ENCODE measurements around the gene FRMD4B.

DNA sequence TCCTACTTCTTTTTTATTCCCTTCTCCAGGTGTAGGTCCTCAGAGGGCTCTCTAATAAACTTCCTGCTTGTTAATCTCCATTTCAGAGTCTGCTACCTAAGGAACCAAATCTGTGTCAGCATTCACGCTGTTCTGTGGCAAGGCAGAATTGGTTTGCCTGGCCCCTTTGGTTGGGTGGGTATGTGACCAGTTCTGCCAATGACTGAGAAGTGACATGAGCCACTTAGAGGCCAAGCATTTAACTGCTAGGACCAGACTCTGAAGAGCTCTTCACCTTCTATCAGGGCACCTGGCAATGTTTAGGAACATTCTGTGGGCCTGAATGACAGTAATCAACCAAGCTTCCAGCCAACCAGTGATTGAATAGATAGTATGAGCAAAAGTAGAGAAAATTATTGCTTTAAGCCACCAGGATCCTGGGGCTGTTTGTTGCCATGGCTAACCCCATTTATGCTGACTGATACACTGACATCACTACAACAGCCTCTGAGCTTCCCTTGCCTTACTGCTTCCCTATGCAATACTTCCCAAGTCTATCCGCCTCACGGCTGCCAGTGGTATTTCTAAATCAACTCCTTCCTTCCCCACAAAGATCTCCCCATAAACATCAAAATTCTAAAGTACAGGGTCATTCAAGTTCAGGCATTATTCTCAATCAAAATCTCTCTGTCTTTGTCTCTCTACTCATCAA is 7.6 kb downstream of the FRMD4B start:
- TF ChIP-seq POLR2A (IDR thresholded peaks at IDR 0.05; ENCODE audit: low read length): no peak
- TF ChIP-seq GATA1 (IDR thresholded peaks at IDR 0.05; ENCODE audit: low read depth, low read length): no peak

Measured in erythroblast (primary cell).